WTC11 (cell line): ENCODE results near the gene CD247. TPM values are rescaled to one million over a fixed set of nuclear protein-coding genes. Genes with fewer than 3 reads are reported as not detected.

Experiments used
- ATAC-seq: fragments of 200-7000 bp; cut with Tn5 transposase; 2 replicates; pipeline ENCODE4 v1.10.0; 2021; ENCODE audit warnings: mild to moderate bottlenecking, moderate library complexity
- CTCF ChIA-PET: fragments of 300-600 bp; sonication (Branson Sonifier 250); formaldehyde crosslinking; loops from one replicate; lab custom pipeline; 2021; ENCODE audit warnings: antibody characterized with exemption; lab: Charles Lee
- POLR2A ChIA-PET: fragments of 350-600 bp; sonication (Branson Sonifier 250); formaldehyde crosslinking; loops from one replicate; lab custom pipeline; 2021; ENCODE audit warnings: antibody characterized with exemption; lab: Charles Lee
- DNase-seq: peaks from one replicate; pipeline ENCODE4 v3.0.0; 2021; ENCODE audit warnings: low spot score
- H3K27ac Mint-ChIP-seq: 2 replicates; pipeline ENCODE4 v1.8.0; 2021; ENCODE audit warnings: mixed read lengths
- H3K27me3 Mint-ChIP-seq: 2 replicates; pipeline ENCODE4 v1.8.0; 2021; ENCODE audit warnings: low read depth, mild to moderate bottlenecking, moderate library complexity, mixed read lengths
- H3K36me3 Mint-ChIP-seq: 2 replicates; pipeline ENCODE4 v1.8.0; 2021; ENCODE audit warnings: mixed read lengths
- H3K4me1 Mint-ChIP-seq: 2 replicates; pipeline ENCODE4 v1.8.0; 2022; ENCODE audit warnings: mixed read lengths
- H3K4me3 Mint-ChIP-seq: 2 replicates; pipeline ENCODE4 v1.8.0; 2021; ENCODE audit warnings: mild to moderate bottlenecking, moderate library complexity, mixed read lengths
- H3K9me3 Mint-ChIP-seq: 2 replicates; pipeline ENCODE4 v1.8.0; 2021; ENCODE audit warnings: mixed read lengths
- ATF1 ChIP-seq: sonication (generic); formaldehyde crosslinking; IDR thresholded peaks from 2 replicates; pipeline ENCODE4 v1.8.1; 2023; ENCODE audit warnings: mild to moderate bottlenecking, moderate library complexity, missing genetic modification reagents
- ATF3 ChIP-seq: sonication (generic); formaldehyde crosslinking; conservative IDR thresholded peaks from 2 replicates; pipeline ENCODE4 v1.8.1; 2022; ENCODE audit warnings: mild to moderate bottlenecking, missing genetic modification reagents
- E2F5 ChIP-seq: sonication (generic); formaldehyde crosslinking; IDR thresholded peaks from 2 replicates; pipeline ENCODE4 v1.8.1; 2022; ENCODE audit warnings: mild to moderate bottlenecking, moderate library complexity, missing genetic modification reagents
- ERG ChIP-seq: fragments of 250-450 bp; sonication (Bioruptor Pico); IDR thresholded peaks from 2 replicates; pipeline ENCODE4 v1.8.0; 2021; ENCODE audit warnings: mild to moderate bottlenecking
- ESRRA ChIP-seq: sonication (generic); formaldehyde crosslinking; IDR thresholded peaks from 2 replicates; pipeline ENCODE4 v1.8.1; 2022; ENCODE audit warnings: mild to moderate bottlenecking, missing genetic modification reagents, borderline replicate concordance
- FOXJ3 ChIP-seq: sonication (generic); formaldehyde crosslinking; IDR thresholded peaks from 2 replicates; pipeline ENCODE4 v1.9.0; 2021; ENCODE audit warnings: missing genetic modification reagents, mild to moderate bottlenecking, borderline replicate concordance
- GABPB1 ChIP-seq: sonication (generic); formaldehyde crosslinking; IDR thresholded peaks from 2 replicates; pipeline ENCODE4 v1.8.1; 2023; ENCODE audit warnings: mild to moderate bottlenecking, missing genetic modification reagents
- GRHL2 ChIP-seq: fragments of 250-450 bp; sonication (Bioruptor Pico); IDR thresholded peaks from 2 replicates; pipeline ENCODE4 v1.8.0; 2022; ENCODE audit warnings: mild to moderate bottlenecking, moderate library complexity; ENCODE audit not compliant: insufficient replicate concordance, severe bottlenecking
- IRF1 ChIP-seq: sonication (generic); formaldehyde crosslinking; IDR thresholded peaks from 2 replicates; pipeline ENCODE4 v1.8.0; 2023; ENCODE audit warnings: missing genetic modification reagents
- IRF2 ChIP-seq: sonication (generic); formaldehyde crosslinking; IDR thresholded peaks from 2 replicates; pipeline ENCODE4 v1.8.0; 2022; ENCODE audit warnings: low read depth, missing genetic modification reagents, borderline replicate concordance
- MAX ChIP-seq: sonication (generic); formaldehyde crosslinking; IDR thresholded peaks from 2 replicates; pipeline ENCODE4 v1.8.0; 2022; ENCODE audit warnings: mild to moderate bottlenecking, missing genetic modification reagents
- MLX ChIP-seq: sonication (generic); formaldehyde crosslinking; IDR thresholded peaks from 2 replicates; pipeline ENCODE4 v1.8.1; 2023; ENCODE audit warnings: mild to moderate bottlenecking, missing genetic modification reagents, moderate library complexity
- MXD4 ChIP-seq: fragments of 250-450 bp; sonication (Bioruptor Pico); IDR thresholded peaks from 2 replicates; pipeline ENCODE4 v1.8.0; 2021; ENCODE audit warnings: mild to moderate bottlenecking, moderate library complexity, borderline replicate concordance
- PRDM15 ChIP-seq: sonication (generic); formaldehyde crosslinking; IDR thresholded peaks from 2 replicates; pipeline ENCODE4 v1.8.0; 2022; ENCODE audit warnings: missing genetic modification reagents
- TCF7 ChIP-seq: sonication (generic); formaldehyde crosslinking; IDR thresholded peaks from 2 replicates; pipeline ENCODE4 v1.8.0; 2022; ENCODE audit warnings: mild to moderate bottlenecking, low read depth, missing genetic modification reagents, moderate library complexity
- TEAD4 ChIP-seq: sonication (generic); formaldehyde crosslinking; IDR thresholded peaks from 2 replicates; pipeline ENCODE4 v1.8.0; 2022; ENCODE audit warnings: mild to moderate bottlenecking, missing genetic modification reagents
- ZNF263 ChIP-seq: sonication (generic); formaldehyde crosslinking; IDR thresholded peaks from 2 replicates; pipeline ENCODE4 v1.8.1; 2022; ENCODE audit warnings: low read depth, mild to moderate bottlenecking, moderate library complexity, missing genetic modification reagents
- ZNF281 ChIP-seq: sonication (generic); formaldehyde crosslinking; IDR thresholded peaks from 2 replicates; pipeline ENCODE4 v1.8.0; 2023; ENCODE audit warnings: mild to moderate bottlenecking, missing genetic modification reagents
- ZNF317 ChIP-seq: sonication (generic); formaldehyde crosslinking; IDR thresholded peaks from 2 replicates; pipeline ENCODE4 v1.8.1; 2023; ENCODE audit warnings: low read depth, mild to moderate bottlenecking, moderate library complexity, missing genetic modification reagents, borderline replicate concordance
- ZNF396 ChIP-seq: fragments of 250-450 bp; sonication (Bioruptor Pico); IDR thresholded peaks from 2 replicates; pipeline ENCODE4 v1.8.0; 2021; ENCODE audit warnings: mild to moderate bottlenecking, moderate library complexity, borderline replicate concordance
- ZNF671 ChIP-seq: fragments of 250-450 bp; sonication (Bioruptor Pico); IDR thresholded peaks from 2 replicates; pipeline ENCODE4 v1.8.0; 2021; ENCODE audit warnings: mild to moderate bottlenecking
- total RNA-seq: library from RNA; stranded (reverse); gene quantifications from 3 replicates; pipeline ENCODE4 v1.2.3, GENCODE V29; 2021

CD247 gene
- total RNA-seq, 1 experiment from 2014 or later = 1.8 TPM

GRCh38 chr1:167474191-167474641 is 44.1 kb downstream of the CD247 start:
- ChIA-PET CTCF (interaction anchor here (0.6 to 1.2 kb wide), 4 partner anchors 32 to 590 kb away, joined by 3 to 5 read pairs (median 4); no protein-coding TSS in a partner anchor), POLR2A (no interaction called here)
- Mint-ChIP-seq H3K27ac (no peak overlapping the region), H3K36me3 (peaks cover 4% of the 10 kb centered on the region; the same call in 1 of the 2 replicates), H3K4me3 (no peak overlapping the region), H3K27me3 (no peaks in the 10 kb centered on the region), H3K9me3 (peaks cover 6% of the 10 kb centered on the region), H3K4me1 (peaks cover 12% of the 10 kb centered on the region)
- no peak for TF ChIP-seq ZNF281
- TF ChIP-seq ZNF263 = no peak
- no peak for TF ChIP-seq MAX (CRISPR knock-in tag)
- no peak for TF ChIP-seq GABPB1
- DNase-seq = no peak
- ATAC-seq = no peak

- H3K4me1 Mint-ChIP-seq = peaks cover 12% of the 10 kb centered on the region
- H3K9me3 Mint-ChIP-seq = peaks cover 6% of the 10 kb centered on the region
- POLR2A ChIA-PET = no interaction called here
- no peak for DNase-seq
- no peaks in the 10 kb centered on the region for H3K27me3 Mint-ChIP-seq
- no peak overlapping the region for H3K27ac Mint-ChIP-seq
- no peak for TF ChIP-seq TCF7 (CRISPR knock-in tag)
- no peak for TF ChIP-seq ZNF396 (CRISPR knock-in tag)
- no peak for TF ChIP-seq GRHL2 (CRISPR knock-in tag)
- TF ChIP-seq TEAD4 (CRISPR knock-in tag) = no peak
- TF ChIP-seq FOXJ3 (CRISPR knock-in tag) = no peak
- TF ChIP-seq ATF1 (CRISPR knock-in tag) = no peak
- TF ChIP-seq ZNF317 (CRISPR knock-in tag) = no peak
- no peak for TF ChIP-seq MLX (CRISPR knock-in tag)
- TF ChIP-seq IRF1 = no peak
- no peak for TF ChIP-seq ATF3
- TF ChIP-seq IRF2 (CRISPR knock-in tag) = no peak
- TF ChIP-seq ERG (CRISPR knock-in tag) = no peak
- no peak for TF ChIP-seq ZNF671 (CRISPR knock-in tag)
- TF ChIP-seq ZNF263 = no peak
- no peak for TF ChIP-seq MXD4 (CRISPR knock-in tag)
- no peak for TF ChIP-seq PRDM15 (CRISPR knock-in tag)
- no peak for TF ChIP-seq ESRRA
- TF ChIP-seq E2F5 (CRISPR knock-in tag) = no peak
- TF ChIP-seq, all 79 proteins: peak for 0
- Mint-ChIP-seq H3K4me3 (no peak overlapping the region), H3K36me3 (peaks cover 4% of the 10 kb centered on the region; the same call in 1 of the 2 replicates)
- ATAC-seq = no peak
- CTCF ChIA-PET = interaction anchor here (0.8 to 1.2 kb wide), 2 partner anchors 60 to 206 kb away, joined by 3 to 4 read pairs; no protein-coding TSS in a partner anchor
Observed at GRCh38 chr1:167473761-167474160, 44.6 kb downstream of the CD247 start.
